ENCODE measurements around the gene LTBP3. TPM values are rescaled to one million over a fixed set of nuclear protein-coding genes. Genes with fewer than 3 reads are reported as not detected.

LTBP3 gene
- total and polyA plus RNA-seq, 2 of the 4 experiments (the other 2 are of a cell fraction), result 6.6 to 145 TPM

GRCh38 chr11:65563601-65564000 lies 5.4 kb upstream of the LTBP3 start:
- Histone ChIP-seq H2BK20ac (ENCODE audit: low read depth, low read length) (no peak overlapping the region), H3K36me3 (ENCODE audit: control insufficient read depth, insufficient read depth, low read length) (no peaks in the 10 kb centered on the region), H3K4me1 (ENCODE audit: control insufficient read depth, insufficient read depth, low read length) (peaks cover 22% of the 10 kb centered on the region), H3K14ac (replicated peaks; ENCODE audit: low read depth, low read length) (no peak overlapping the region), H3K27me3 (ENCODE audit: control insufficient read depth, insufficient read depth, low read length) (no peaks in the 10 kb centered on the region), H4K91ac (ENCODE audit: insufficient read depth, low read depth, low read length) (no peak overlapping the region), H3K23ac (ENCODE audit: low read depth, low read length) (no peak overlapping the region), H4K8ac (ENCODE audit: low read depth in 2 of 2, low read length in 2 of 2) (no peak overlapping the region), H3K9me3 (ENCODE audit: control insufficient read depth, insufficient read depth, low read length) (no peaks in the 10 kb centered on the region), H4K20me1 (ENCODE audit: insufficient read depth, low read length) (no peaks in the 10 kb centered on the region), H3K18ac (ENCODE audit: low read depth, low read length) (no peak overlapping the region), H4K5ac (ENCODE audit: low read depth, low read length) (no peak overlapping the region), H2BK120ac (ENCODE audit: low read depth, low read length) (no peak overlapping the region), H3K9ac (ENCODE audit: low read depth, low read length) (no peak overlapping the region), H3K27ac (ENCODE audit: insufficient read depth, low read length) (no peak overlapping the region), H2AK5ac (ENCODE audit: low read depth, low read length) (no peak overlapping the region), H3K4ac (ENCODE audit: low read depth, low read length) (no peak overlapping the region), H2BK15ac (ENCODE audit: low read depth, low read length) (no peak overlapping the region), H3K9me1 (ENCODE audit: insufficient read depth, low read length) (peaks cover 24% of the 10 kb centered on the region), H2BK5ac (ENCODE audit: low read depth, low read length, poor library complexity, severe bottlenecking) (no peak overlapping the region), H2AFZ (replicated peaks; ENCODE audit: low read length, poor library complexity) (no peak overlapping the region), H3K79me1 (ENCODE audit: low read depth in 1 of 2, low read length in 2 of 2) (peaks cover 6 to 30% of the 10 kb centered on the region in 2 experiments; a peak in 3 of 4 replicates), H3K4me2 (ENCODE audit: low read depth, low read length) (no peak overlapping the region), H3K56ac (ENCODE audit: extremely low read depth, insufficient read depth, low read length) (no peak overlapping the region), H2AK9ac (replicated peaks; ENCODE audit: low read depth, low read length, poor library complexity) (peak overlapping the region; percentile 60), H3K4me3 (ENCODE audit: insufficient read depth, low read depth, low read length) (no peak overlapping the region)
- intact Hi-C loops (cut with micrococcal nuclease) (no loop called here), in situ Hi-C loops (cut with MboI; ENCODE audit: low sequenced_read_pairs) (no loop called here), dilution Hi-C loops (cut with HindIII; ENCODE audit: low sequenced_read_pairs, unreplicated experiment) (no loop called here)
- DNase-seq, result peak; percentile 35
- ChIA-PET CTCF (no interaction called here), POLR2A (ENCODE audit: unreplicated experiment) (no interaction called here)
- no TSS peak for BruUV-seq (replicated peaks)
- TF ChIP-seq FOS (IDR thresholded peaks at IDR 0.05; ENCODE audit: low read depth, low read length) (no peak), RAD21 (IDR thresholded peaks at IDR 0.05; ENCODE audit: low read length) (no peak), MXI1 (IDR thresholded peaks at IDR 0.05; ENCODE audit: borderline replicate concordance, low read depth, low read length) (no peak), USF2 (IDR thresholded peaks at IDR 0.05; ENCODE audit: low read depth, low read length) (no peak), RCOR1 (IDR thresholded peaks at IDR 0.05; ENCODE audit: insufficient replicate concordance, low read length) (no peak), MAFK (IDR thresholded peaks at IDR 0.05; ENCODE audit: low read depth, low read length) (no peak), ELK1 (IDR thresholded peaks at IDR 0.05; ENCODE audit: borderline replicate concordance, low read depth, low read length) (no peak), BHLHE40 (IDR thresholded peaks at IDR 0.05; ENCODE audit: low read depth, low read length) (no peak), NFE2L2 (IDR thresholded peaks at IDR 0.05; ENCODE audit: low read depth, low read length) (no peak), CHD1 (IDR thresholded peaks at IDR 0.05; ENCODE audit: low read depth, low read length) (no peak), RFX5 (IDR thresholded peaks at IDR 0.05; ENCODE audit: low read depth, low read length) (no peak), POLR2A (IDR thresholded peaks at IDR 0.05; ENCODE audit: low read depth, low read length) (no peak)
- WGBS, 2 experiments (ENCODE audit: extremely low coverage in 2 of 2, insufficient read length in 1 of 2), result 100% methylated on average over 3 of the region's 4 CpGs; no CpG with 5 or more reads in 1 of the 2 experiments
- ATAC-seq (ENCODE audit: low read depth), result no peak

Measured in IMR-90 (cell line).